ENCODE measurements around the gene CCDC38. TPM values are rescaled to one million over a fixed set of nuclear protein-coding genes. Genes with fewer than 3 reads are reported as not detected.

CCDC38 gene
- total and polyA plus RNA-seq, 10 of the 15 experiments (the other 5 are each of a cell fraction or from before 2014, with no cell fraction given): 0.04 to 0.05 TPM; not detected in 8

DNA sequence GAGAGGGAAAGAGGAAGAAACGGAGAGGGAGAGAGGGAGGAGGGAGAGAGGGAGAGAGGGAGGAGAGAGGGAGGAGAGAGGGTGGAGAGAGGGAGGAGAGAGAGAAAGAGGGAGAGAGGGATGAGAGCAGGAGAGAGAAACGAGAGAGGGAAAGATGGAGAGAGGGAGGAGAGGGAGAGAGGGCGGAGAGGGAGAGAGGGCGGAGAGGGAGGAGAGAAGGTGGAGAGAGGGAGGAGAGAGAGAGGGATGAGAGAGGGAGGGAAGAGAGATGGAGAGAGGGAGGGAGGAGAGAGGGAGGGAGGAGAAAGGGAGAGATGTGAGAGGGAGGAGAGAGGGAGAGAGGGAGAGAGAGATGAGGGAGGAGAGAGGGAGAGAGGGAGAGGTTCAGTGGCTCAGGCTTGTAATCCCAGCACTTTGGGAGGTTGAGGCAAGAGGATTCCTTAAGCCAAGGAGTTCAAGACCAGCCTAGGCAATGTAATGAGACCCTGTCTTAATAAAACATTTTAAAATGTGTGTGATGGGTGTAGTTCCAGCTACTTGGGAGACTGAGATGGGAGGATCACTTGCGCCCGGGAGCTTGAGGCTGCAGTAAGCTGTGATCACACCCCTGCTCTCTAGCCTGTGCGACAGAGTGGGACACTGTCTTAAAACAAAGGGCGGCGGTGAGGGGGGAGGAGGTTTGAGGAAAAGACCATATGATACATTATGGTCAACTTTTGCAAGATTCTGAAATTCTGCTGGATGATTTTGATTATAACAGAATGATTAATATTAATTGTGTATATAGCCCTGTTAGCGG lies 105.0 kb downstream of the CCDC38 start:
- no peak overlapping the region for H3K27ac ChIP-seq (ENCODE audit: control insufficient read depth, insufficient read depth)
- no TSS peak for BruUV-seq (replicated peaks)
- TF ChIP-seq, protein P1, sequence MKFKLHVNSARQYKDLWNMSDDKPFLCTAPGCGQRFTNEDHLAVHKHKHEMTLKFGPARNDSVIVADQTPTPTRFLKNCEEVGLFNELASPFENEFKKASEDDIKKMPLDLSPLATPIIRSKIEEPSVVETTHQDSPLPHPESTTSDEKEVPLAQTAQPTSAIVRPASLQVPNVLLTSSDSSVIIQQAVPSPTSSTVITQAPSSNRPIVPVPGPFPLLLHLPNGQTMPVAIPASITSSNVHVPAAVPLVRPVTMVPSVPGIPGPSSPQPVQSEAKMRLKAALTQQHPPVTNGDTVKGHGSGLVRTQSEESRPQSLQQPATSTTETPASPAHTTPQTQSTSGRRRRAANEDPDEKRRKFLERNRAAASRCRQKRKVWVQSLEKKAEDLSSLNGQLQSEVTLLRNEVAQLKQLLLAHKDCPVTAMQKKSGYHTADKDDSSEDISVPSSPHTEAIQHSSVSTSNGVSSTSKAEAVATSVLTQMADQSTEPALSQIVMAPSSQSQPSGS (IDR thresholded peaks at IDR 0.05; ENCODE audit: low read length): no peak
- no peak for TF ChIP-seq STAT3 (IDR thresholded peaks at IDR 0.05; ENCODE audit: low read depth, low read length)
- TF ChIP-seq RB1 (IDR thresholded peaks at IDR 0.05; ENCODE audit: borderline replicate concordance): no peak
- no peaks in the 10 kb centered on the region for H4K20me1 ChIP-seq (ENCODE audit: control insufficient read depth, insufficient read depth)
- in situ Hi-C loops (cut with MboI) (no loop called here), intact Hi-C loops (cut with micrococcal nuclease; ENCODE audit: unreplicated experiment) (no loop called here)
- no peak for FAIRE-seq
- DNase-seq (ENCODE audit: low read depth, low spot score): no peak
- no peak overlapping the region for H3K4me3 ChIP-seq
- ChIA-PET SMC1A (ENCODE audit: uncharacterized antibody, unreplicated experiment) (no interaction called here), RAD21 (ENCODE audit: unreplicated experiment) (no interaction called here), CTCF (no interaction called here), POLR2A (no interaction called here)
- H3K4me1 ChIP-seq (ENCODE audit: control insufficient read depth, insufficient read depth, low read length): no peaks in the 10 kb centered on the region
- no peak overlapping the region for H2AFZ ChIP-seq (ENCODE audit: control insufficient read depth, low read depth, low read length)
- WGBS (ENCODE audit: insufficient coverage, insufficient replicate concordance, low lambda C conversion rate, missing lambda C conversion rate): 58% methylated on average over 10 of the region's 10 CpGs
- no peaks in the 10 kb centered on the region for H3K79me2 ChIP-seq (ENCODE audit: control insufficient read depth, insufficient read depth, low read length)
- no peaks in the 10 kb centered on the region for H3K9me3 ChIP-seq (replicated peaks; ENCODE audit: control insufficient read depth, insufficient read depth, low read length)
- no peak overlapping the region for H3K9ac ChIP-seq (ENCODE audit: control insufficient read depth, insufficient read depth, low read length)
- H3K36me3 ChIP-seq (ENCODE audit: control insufficient read depth in 2 of 2, insufficient read depth in 2 of 2, low read length in 1 of 2): no peaks in the 10 kb centered on the region
- peaks cover 0 to 3% of the 10 kb centered on the region in 2 experiments; a peak in 1 of 4 replicates for H3K27me3 ChIP-seq (replicated peaks in 1 of 2; ENCODE audit: control insufficient read depth in 2 of 2, insufficient read depth in 2 of 2, low read length in 1 of 2)
- no peak overlapping the region for H3K4me2 ChIP-seq (ENCODE audit: control insufficient read depth, insufficient read depth)
- ATAC-seq: no peak

DNA sequence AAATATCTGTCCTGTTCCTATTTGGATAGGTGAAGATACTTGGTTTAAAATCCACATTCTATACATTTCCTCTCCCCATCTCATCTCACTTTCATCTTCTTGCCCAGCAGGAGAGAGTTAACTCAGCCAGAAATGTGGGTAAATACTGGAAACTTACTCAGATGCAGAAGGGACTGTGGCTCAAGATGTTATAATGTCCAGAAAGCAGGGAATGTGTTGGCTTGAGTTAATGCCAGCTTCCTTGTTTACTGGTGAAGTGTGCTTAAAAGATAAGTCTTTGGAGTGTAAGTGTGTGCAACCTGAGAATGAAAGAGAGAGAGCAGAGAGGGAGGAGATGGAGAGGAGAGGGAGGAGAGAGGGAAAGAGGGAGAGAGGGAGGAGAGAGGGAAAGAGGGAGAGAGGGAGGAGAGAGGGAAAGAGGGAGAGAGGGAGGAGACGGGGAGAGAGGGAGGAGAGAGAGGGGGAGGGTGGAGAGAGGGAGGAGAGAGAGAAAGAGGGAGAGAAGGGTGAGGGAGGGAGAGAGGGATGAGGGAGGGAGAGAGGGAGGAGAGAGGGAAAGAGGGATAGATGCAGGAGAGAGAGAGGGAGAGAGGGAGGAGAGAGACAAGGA lies 105.7 kb downstream of the CCDC38 start:
- no peaks in the 10 kb centered on the region for H3K36me3 ChIP-seq (ENCODE audit: control insufficient read depth in 2 of 2, insufficient read depth in 2 of 2, low read length in 1 of 2)
- ChIA-PET POLR2A (no interaction called here), RAD21 (ENCODE audit: unreplicated experiment) (no interaction called here), SMC1A (ENCODE audit: uncharacterized antibody, unreplicated experiment) (no interaction called here), CTCF (interaction anchor here (0.7 kb wide), 1 partner anchor 74 kb away, joined by 4 read pairs; no protein-coding TSS in a partner anchor)
- WGBS (ENCODE audit: insufficient coverage, insufficient replicate concordance, low lambda C conversion rate, missing lambda C conversion rate): no CpG with 5 or more reads among the region's 1 CpG
- no peak overlapping the region for H3K4me2 ChIP-seq (ENCODE audit: control insufficient read depth, insufficient read depth)
- no peak overlapping the region for H3K27ac ChIP-seq (ENCODE audit: control insufficient read depth, insufficient read depth)
- no peak overlapping the region for H3K9ac ChIP-seq (ENCODE audit: control insufficient read depth, insufficient read depth, low read length)
- intact Hi-C loops (cut with micrococcal nuclease; ENCODE audit: unreplicated experiment): no loop called here
- no peaks in the 10 kb centered on the region for H3K4me1 ChIP-seq (ENCODE audit: control insufficient read depth, insufficient read depth, low read length)
- no peaks in the 10 kb centered on the region for H3K79me2 ChIP-seq (ENCODE audit: control insufficient read depth, insufficient read depth, low read length)
- DNase-seq (ENCODE audit: low read depth, low spot score) (no peak), ATAC-seq (no peak), FAIRE-seq (no peak)
- in situ Hi-C loops (cut with MboI): no loop called here
- H3K4me3 ChIP-seq: no peak overlapping the region
- BruUV-seq (replicated peaks): no TSS peak
- H2AFZ ChIP-seq (ENCODE audit: control insufficient read depth, low read depth, low read length): no peak overlapping the region
- H3K27me3 ChIP-seq (replicated peaks in 1 of 2; ENCODE audit: control insufficient read depth in 2 of 2, insufficient read depth in 2 of 2, low read length in 1 of 2): peaks cover 0 to 3% of the 10 kb centered on the region in 2 experiments; a peak in 1 of 4 replicates
- H4K20me1 ChIP-seq (ENCODE audit: control insufficient read depth, insufficient read depth): no peaks in the 10 kb centered on the region
- no peaks in the 10 kb centered on the region for H3K9me3 ChIP-seq (replicated peaks; ENCODE audit: control insufficient read depth, insufficient read depth, low read length)
- TF ChIP-seq SPI1 (IDR thresholded peaks at IDR 0.05; ENCODE audit: borderline replicate concordance, insufficient read depth, low read depth, low read length) (no peak), MYB (IDR thresholded peaks at IDR 0.05; ENCODE audit: borderline replicate concordance, low read depth, low read length) (no peak), KDM1A (IDR thresholded peaks at IDR 0.05; ENCODE audit: borderline replicate concordance) (no peak), NBN (IDR thresholded peaks at IDR 0.05) (no peak), MYC (IDR thresholded peaks at IDR 0.05; ENCODE audit: insufficient read depth, insufficient read length, insufficient replicate concordance, low read length, severe bottlenecking) (no peak), RAD21 (IDR thresholded peaks at IDR 0.05; ENCODE audit: insufficient read depth, low read depth, low read length) (no peak), NR2C1 (IDR thresholded peaks at IDR 0.05) (no peak), POLR2AphosphoS5 (IDR thresholded peaks at IDR 0.05; ENCODE audit: low read length) (no peak), NFYA (IDR thresholded peaks at IDR 0.05; ENCODE audit: borderline replicate concordance, low read depth, low read length) (no peak), EED (IDR thresholded peaks at IDR 0.05; ENCODE audit: low read depth) (no peak), ASH2L (IDR thresholded peaks at IDR 0.05; ENCODE audit: borderline replicate concordance, low read depth) (no peak), SRF (IDR thresholded peaks at IDR 0.05; ENCODE audit: low read depth in 2 of 2, low read length in 2 of 2) (no peak)

Measured in GM12878 (cell line).